Thyroid gland (tissue), 4 donors: ENCODE data around the gene KCNIP1.

Experiments
- CTCF ChIP-seq, 6 experiments: fragments of 200-600 bp in 3 of 6; fragments of 450-650 bp in 3 of 6; sonication (generic) in 3 of 6; IDR thresholded peaks; one replicate each; pipeline ENCODE4 v1.5.1; 2016 to 2019; ENCODE audit warnings: antibody characterized with exemption in 6 of 6, mild to moderate bottlenecking in 2 of 6, inconsistent platforms in 1 of 6, moderate library complexity in 1 of 6
- POLR2A ChIP-seq, 2 donors: fragments of 450-650 bp; IDR thresholded peaks; one replicate each; pipeline ENCODE4 v1.6.1; 2017; ENCODE audit warnings: antibody characterized with exemption in 2 of 2, mild to moderate bottlenecking in 2 of 2, moderate library complexity in 1 of 2

- TF ChIP-seq CTCF (IDR thresholded peaks at IDR 0.05) (no peak), POLR2A (IDR thresholded peaks at IDR 0.05) (no peak)
Measured at GRCh38 chr5:170563824-170564567, 60.2 kb downstream of the KCNIP1 start.
